GM21825 (cell line): ENCODE results near the gene HLF.

Source experiments
- ATAC-seq: cut with Tn5 transposase; IDR thresholded peaks from one replicate; pipeline ENCODE4 v1.9.1; 2021; ENCODE audit warnings: mild to moderate bottlenecking, moderate library complexity; ENCODE audit not compliant: unreplicated experiment

The HLF gene

DNA sequence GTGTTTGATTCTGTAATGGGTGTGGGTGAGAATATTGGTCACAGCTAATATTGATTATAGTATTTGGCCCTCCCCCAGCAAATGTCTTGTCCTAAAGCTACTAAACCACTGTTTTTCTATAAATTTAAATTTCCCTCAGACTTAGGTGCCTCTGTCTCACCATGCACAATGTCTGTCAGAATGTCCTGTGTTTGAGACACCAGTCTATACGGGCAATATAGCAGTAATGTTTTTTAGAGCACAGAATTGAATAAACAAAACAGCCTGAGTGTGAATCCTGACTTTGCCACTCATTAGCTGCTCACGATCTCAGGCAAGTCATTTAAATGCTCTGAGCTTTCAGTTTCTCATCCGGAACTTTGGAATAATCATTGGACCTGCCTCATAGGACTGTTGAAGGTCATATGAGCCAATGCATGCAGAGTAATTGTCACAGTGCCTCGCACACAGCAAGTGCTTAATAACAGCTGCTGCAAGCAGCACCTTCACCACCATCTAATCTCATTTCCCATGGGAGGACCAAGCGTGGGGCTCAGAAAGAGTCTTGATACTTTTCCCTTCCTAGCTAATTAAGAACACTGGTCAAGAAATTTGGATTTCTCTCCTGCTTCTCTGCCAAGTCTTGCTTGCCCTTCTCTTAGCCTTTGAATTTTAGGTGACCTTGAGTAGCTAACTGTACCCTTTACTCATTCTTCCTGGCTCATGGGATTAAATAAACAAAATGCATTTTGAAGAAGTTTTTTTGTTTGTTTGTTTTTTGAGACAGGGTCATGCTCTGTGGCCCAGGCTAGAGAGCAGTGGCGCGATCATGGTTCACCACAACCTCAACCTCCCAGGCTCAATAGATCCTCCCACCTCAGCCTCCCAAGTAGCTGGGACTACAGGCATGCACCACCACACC is 9.8 kb downstream of the HLF start:
- no peak for ATAC-seq

DNA sequence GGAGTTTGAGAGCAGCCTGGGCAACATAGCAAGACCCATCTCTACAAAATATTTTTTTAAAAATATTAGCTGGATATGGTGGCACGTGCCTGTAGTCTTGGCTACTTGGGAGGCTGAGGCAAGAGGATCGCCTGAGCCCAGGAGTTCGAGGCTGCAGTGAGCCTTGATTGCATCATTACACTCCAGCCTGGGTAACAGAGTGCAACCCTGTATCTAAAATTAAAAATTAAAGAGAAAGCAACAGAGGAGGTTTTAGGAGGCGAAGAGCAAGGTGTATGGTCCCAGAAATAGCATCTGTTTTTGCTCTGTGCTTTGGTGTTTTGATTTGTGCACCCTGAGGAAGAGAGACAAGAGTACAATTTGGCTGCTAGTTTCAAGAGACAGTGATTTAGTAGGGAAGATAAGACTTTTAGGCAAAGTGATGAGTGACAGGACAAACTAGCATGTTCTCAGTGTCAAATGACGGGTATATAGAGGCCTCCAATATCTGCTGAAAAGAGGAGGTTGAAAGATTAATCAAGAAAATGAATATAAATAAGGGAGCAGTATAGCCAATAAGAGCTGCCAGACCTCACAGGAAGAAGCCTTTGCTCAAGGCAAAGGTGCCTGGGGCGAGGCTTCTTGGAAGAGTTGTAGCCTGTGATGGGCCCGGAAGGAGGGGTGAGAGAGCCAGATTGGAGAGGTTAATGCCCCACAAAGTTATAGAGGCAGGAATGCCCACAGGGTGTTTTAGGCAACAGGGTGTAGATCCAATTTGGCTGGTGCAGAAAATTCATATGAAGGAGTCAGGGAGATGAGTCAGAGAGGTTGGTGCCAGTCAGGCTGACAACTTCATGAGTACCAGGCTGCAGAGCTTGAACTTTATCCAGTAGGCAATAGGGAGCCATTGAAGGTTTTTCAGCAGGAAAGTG is 11.4 kb downstream of the HLF start:
- ATAC-seq, result no peak

DNA sequence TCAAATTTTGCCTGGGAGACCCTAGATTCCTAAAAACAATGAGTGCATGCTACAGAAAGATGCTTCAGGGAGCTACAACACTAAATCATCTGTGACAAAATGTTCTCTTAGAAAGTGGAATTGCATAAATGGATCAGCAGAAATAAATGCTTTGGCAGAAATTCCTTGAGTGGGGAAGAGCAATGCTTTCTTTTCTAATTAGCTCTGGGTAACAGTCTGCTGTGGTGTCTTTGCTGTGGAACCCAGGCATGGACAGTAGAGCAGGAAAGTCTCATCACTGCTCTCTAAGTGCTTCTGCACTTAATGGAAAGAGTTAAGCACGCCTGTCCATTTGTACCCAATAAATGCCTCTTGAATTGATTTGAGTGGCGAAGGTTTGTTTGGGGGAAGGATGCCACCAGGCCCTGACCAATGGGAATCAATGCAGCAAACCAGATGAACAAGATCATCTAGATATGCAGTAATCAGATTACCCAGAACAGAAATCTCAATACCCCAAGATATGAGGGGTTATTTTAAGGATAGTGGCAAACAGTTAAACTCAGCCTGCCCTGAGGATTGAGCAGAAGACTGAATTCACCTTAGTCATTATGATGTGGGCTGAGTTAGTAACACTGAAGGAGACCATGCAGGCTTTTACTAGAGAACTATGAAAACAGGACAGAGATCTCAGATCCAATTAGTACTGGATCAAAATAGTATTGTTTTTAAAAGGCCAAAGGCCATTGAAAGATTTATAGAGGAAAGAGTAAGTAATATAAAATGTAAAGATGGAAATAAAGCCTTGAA is 13.6 kb downstream of the HLF start:
- no peak for ATAC-seq

DNA sequence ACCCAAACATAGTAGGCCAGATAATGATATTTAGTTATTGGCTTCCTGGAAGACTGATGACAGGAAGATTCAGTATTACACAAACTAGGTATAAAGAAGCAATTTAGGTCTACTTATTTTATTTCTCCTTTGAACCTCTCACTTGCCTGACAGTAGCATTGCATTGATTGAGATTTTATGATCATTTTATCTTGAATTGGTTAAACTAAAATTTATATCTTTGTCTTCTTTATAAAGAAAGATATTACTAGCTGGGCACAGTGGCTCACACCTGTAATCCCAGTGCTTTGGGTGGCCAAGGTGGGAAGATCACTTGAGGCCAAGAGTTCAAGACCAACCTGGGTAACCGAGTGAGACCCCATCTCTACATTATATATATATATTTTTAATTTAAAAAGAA is 14.4 kb downstream of the HLF start:
- no peak for ATAC-seq

- no peak for ATAC-seq
Observed at GRCh38 chr17:55279788-55280187, 15.0 kb downstream of the HLF start.

- no peak for ATAC-seq
Observed at GRCh38 chr17:55280212-55280611, 15.5 kb downstream of the HLF start.

GRCh38 chr17:55281649-55282378 is 17.1 kb downstream of the HLF start:
- ATAC-seq, result no peak

GRCh38 chr17:55282379-55282702 is 17.6 kb downstream of the HLF start:
- no peak for ATAC-seq

DNA sequence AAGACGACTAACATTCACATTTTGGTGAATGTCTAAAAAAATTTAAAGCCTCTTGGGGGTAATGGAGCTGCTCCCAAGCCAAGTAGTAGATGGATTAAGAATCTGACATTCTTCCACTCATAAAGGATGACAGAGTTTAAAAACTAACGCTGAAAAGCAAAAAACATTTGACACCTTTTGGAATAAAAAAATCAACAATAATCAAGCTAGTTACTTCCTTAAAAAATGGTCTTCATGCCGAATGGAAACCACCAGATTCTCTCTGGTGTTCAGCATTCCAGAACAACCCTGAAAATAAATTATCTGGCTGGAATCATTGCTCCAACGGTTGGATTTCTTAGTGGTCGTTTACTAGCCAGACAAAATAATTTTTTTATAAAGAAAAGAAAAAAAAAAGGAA is 18.0 kb downstream of the HLF start:
- ATAC-seq, result no peak

- ATAC-seq, result no peak
Observed at GRCh38 chr17:55283256-55283965, 18.7 kb downstream of the HLF start.

DNA sequence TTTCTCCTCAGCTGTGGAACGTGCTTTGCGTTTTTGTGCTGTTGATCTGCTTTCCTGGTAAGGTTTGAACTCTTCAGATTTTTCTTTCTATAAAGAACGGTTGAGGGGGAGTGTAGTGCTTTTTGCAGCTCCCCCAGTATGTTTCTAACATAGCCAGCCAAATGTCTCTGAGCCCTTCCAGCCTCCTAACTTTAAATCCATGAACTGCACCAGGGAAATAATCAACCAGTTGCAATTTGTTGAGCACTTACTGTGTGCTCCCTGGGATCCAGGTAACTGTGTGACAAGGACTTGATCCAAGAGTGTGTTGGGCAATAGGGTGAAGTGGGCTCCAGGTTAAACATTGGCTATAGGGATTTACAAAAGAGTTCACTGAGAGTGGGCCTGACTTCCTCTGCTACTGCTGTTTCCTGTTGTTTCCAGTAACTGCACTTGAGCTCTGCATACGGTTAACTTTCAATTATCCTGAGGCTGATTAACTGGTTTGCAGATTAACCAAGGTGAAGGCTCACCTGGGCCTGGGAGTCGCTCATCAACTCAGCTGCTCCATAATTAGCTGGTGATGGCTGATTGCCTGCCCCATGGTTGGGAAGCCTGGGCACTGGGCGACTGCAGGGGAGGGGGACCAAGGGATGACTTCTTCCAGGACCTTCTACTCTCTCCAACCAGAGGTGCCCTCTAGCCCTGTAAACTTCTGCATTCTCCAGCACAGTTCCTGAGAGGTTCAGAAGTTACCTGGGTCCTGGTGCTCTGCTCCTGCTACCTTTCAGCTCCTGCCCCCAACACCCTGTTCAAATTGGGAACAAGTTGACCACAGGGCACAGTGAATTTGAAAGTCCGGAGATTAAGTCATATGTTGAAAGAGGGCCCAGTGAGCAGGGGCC is 19.5 kb downstream of the HLF start:
- no peak for ATAC-seq

GRCh38 chr17:55284944-55285339 is 20.2 kb downstream of the HLF start:
- no peak for ATAC-seq

DNA sequence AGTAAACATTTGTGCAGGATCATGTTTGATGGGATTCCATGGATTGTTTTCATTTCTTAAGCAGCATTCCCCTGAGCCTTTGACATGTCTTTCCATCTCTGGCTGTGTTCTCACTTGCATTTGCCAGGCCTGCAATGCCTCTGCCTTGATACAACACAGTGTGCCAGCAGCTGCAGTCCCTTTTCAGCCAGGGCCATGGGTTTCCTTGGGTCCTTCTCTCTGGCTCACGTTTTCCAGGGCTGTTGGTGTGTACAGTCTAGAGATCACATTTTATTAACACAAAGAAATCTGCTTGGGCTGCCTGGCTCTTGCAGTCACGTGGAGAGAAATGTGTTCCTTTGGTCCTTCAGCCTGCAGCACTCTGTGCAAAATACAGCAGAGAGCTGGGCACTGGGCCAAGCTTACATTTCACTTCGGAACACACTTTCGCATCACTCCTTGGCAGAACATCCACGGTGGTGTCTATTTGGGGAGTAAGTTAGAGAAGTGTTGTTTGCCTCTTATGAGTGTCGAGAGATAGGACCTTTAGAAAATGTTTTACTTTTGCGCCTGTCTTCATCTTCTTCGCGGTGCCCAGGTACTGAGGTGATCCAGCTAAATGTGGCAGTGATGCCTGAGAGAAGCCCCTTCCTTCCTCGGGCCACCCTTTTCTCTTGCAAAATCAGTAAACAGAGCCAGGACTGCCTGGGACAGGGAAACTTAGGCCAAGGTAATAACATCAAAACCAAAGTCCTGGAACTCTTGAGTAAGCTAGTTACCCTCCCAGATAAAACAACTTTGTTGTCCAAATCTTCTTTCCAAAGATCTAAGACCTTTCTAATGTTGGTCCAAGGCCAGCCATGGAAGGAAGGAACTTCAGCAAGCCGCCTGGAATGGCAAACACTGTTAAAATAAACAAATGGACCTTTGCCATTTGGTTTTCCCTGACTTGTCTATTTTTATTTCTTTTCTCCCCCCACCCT is 20.9 kb downstream of the HLF start:
- no peak for ATAC-seq

DNA sequence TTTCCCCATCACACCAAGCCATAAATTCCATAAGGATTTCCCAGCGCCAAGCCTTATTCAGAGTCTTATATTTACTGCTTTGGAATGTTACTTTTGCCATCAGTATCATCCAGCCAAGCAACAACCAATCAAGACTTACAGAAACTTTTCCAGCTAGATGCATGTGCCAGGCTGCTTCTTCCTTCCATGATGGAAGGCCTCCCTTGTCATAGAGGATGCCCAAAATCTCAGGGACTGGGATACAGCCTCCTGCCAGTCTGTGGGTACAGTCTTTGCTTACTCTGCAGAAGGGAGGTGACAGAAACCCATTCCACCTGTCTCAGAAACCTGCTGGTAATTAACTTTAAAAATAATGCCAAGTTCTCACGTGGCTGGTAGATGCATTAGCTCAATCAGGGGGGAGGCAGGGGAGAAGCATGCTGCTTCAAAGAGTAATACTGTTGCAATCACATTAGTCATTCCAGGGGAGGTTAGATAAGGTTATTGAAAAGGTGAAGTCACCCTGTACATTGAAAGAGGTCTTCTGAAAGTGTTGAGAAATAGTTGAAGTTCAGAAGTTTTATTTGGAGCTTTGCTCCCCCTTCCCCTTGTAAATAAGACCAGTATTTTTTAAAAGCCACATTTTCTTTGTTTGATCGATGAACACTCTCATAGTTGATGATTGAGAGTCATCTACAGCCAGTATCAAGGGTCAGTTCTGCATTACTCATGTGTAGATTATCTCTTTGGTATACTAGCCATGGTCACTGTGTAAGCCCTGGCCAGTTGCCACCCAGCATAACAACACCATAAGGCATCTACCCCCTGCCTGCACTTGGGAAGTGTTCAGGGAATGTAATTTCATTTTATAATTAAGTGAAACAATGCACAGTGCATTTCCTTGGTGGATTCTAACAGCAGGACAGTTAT is 22.2 kb downstream of the HLF start:
- no peak for ATAC-seq

DNA sequence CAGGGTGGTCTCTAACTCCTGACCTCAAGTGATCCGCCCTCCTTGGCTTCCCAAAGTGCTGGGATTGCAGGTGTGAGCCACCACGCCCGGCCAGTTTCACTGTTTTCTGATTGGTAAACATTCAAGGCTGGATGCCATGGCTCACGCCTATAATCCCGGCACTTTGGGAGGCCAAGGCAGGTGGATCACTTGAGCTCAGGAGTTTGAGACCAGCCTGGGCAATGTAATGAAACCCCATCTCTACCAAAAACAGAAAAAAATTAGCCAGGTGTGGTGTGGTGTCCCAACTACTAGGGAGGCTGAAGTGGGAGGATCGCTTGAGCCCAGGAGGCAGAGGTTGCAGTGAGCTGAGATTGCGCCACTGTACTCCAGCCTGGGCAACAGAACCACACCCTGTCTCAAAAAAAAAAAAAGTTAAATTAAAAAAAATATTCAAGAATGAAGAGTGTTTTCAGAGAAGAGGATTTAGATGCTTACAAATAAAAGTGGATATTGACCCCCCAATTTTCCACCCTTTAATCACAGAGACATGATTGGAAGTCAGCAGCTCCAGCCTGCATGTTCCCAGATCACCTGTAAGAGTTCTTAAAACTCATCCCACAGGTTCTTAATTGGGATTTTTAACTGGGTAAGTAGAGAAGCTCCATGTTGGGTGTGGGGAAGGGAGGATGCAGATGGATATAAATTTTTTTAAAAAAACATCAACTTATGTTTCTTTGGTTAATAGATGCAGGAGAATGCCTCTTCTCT is 23.8 kb downstream of the HLF start:
- no peak for ATAC-seq

DNA sequence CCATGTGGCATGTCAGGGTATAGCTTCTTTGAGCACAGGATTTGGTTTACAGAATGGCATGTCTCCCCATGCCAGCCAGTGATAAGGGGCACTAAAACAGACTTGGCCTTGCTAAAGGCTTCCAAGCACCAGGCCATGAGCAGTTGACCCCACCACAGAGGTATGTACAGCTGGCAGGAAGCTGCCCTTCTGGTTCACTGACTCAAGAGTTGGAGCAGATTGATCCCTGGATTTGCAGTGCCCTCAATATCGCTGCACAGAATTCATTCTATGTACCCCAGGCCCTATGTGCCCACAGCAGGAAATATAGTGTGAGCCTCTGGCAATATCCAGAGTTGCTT is 24.3 kb downstream of the HLF start:
- ATAC-seq, result no peak
